Stimulated activated CD8-positive, alpha-beta memory T cell treated with anti-CD3 and anti-CD28 coated beads, Interleukin-2, amount 100 ng/mL, for 48 hours (primary cell): ENCODE data around the gene GNL2.

Experiments used
- DNase-seq, 2 donors: peaks; one replicate each; pipeline ENCODE4 v3.0.0-alpha.2; 2020; ENCODE audit warnings: low read depth in 2 of 2

The GNL2 gene

DNA sequence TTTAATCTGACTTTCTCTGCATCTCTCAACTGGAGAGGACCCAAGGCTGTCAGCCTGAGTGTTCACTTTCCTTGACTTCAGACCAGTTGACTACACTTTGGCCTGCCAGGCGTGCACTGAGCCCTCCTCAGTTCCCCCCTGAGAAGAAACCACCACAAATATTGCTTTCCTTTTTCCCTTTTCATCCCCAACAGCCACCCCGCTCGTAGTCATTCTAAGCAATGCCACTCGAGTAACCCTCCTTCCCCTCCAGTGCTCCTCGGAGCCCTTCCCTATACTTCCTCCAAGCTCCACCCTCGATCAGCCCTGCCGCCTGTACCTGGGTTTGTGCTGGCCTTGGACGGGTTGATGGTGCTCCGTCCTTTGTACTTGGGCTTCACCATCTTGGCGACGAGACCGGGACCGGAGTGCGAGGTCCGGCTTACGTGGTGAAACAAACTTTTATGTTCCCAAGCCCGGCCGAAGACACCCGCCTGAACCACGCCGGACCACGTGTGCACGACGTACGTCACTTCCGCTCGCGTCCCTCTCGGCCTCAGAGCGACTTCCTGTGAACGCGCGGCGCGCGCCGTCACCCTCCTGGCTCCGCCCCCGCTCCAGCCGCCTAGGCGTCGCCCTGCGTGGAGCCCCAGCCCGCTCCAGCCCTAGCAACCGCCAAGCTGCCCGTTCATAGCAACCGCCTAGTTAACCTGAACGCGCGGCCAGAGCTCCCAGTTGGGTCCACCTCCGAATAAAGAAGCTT lies at the start of gene GNL2:
Gene GNL2 (minus strand): TSS at position 498 of the 742 bp plus-strand sequence. CDS start 115 bp downstream, at position 383.
- DNase-seq, result peak; percentile 95 to 96

DNA sequence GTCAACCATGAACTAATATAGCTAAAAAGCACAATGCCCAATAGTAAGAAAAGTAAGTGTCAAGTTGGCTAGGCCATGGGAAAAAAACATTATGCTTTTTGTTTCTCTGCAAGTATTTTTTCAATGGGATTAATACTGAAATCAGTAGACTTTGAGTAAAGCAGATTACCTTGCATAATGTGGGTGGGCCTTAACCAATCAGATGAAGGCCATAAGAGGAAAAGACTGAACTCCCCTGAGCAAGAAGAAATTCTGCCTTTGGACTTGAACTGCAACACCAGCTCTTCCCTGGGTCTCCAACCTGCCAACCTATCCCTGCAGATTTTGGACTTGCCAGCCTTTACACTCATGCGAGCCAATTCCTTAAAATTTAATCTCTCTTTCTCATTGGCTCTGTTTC lies 45.3 kb upstream of the GNL2 start:
- DNase-seq, result no peak

DNA sequence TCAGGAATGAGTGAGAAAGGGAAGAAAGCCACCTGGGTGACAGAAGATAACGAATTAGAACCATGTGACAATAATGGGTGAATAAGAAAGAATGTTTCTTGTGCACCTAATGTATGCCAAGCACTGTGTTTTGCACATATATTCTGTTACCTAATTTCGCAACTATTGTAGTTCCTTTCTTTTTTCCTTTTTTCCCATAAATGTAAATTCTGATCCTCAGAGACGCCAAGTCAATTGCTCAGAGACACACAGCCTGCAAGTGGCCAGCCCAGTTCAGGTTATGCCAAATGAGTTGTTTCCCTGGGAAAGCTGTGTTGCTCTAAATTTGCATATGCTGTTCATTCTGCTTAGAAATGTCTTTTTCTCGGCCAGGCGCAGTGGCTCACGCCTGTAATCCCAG lies 40.7 kb upstream of the GNL2 start:
- no peak for DNase-seq

DNA sequence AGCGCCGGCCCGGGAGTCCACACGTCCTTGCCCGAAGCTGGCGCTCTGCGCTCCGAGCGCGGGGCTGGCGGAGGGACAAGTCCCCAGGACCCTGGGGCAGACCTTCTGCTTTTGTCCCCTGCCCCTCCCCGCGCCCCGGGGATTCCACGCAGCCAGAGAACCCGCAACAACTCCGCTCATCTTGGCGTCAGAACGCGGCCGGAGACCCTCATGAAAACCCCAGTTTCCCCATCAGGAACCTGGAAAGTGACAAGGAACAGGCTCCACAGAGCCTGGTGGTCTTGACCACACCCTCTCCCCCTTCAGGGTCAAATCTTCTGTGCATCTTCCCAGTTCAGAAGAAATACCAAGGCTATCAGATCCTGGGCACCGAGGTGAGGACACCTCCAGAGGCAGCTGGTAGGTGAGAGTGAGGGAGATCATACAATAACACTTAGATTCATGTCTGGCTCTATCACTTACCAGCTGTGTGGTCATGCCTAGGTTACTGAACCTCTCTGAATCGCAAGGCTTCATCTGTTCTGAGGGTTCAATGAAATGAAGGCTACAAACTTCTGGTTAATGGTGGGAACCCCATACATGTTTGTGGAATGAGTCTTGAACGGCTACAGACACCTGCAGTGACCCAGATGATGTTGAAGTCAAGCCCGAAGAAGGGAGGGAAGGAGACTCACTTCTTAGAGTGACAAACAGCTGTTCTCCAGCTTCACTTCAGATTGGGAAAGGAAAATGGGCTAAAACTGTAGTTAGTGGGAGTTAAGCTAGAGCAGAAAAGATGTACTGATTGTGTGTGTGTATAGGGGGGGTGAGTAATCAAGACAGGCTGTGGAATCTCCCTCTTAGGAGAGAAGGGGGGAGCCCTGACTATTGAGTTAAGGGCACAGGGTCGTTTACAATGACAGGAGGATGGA lies 39.5 kb upstream of the GNL2 start:
- no peak for DNase-seq

DNA sequence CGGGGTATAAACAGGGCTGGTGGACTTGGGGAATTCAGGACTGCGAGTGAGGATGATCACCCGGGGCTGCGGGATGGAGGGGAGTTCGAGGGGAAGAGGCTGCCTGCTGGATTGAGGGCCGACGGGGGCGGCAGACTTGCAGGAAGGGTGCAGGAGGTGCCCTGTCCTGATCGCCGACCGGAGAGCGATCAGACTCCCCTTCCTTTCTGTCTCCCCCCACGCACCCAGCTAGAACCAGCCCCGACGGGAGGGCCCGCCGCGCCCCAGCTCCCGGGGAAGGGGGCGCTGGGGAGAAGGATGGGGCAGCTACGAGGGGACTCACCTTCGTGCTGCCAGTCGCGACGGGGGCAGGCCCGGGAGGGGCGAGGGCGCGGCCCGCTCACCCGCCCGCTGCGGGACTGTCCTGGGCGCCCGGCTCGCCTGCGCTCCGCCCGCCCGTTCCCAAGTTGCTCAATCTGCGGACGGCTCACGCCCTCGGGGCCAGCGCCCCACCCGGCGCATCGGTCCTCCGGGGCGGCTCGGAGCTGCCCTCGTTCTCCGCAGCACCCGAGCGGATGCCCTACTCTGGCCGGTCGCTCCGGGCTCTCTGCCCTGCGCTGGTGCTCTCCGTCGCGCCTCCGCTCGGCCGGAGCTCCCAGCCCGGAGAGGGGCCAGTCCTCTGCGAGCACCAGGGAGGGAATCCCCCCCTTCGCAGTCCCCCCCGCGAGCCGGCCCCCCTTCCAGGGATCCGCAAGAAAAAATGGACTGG lies 38.7 kb upstream of the GNL2 start, which contains the start of gene RSPO1:
Gene RSPO1 (minus strand): TSS at position 649 of the 748 bp plus-strand sequence. CDS start 5,231 bp downstream, outside the sequence.
- no peak for DNase-seq

DNA sequence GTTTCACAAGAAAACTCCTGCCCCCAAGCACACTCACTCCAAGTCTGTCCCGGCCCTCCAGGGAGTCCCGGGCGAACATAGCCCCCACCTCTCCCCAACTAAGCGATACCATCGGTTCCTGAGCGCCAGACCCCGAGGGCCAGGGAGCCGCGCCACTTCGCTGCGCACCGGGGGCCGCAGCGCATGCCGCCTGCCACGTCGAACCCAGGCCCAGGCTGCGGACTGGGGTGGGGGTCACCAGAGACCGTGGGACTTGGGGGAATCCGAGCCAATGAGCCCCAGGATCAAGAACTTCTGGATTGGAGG lies 38.2 kb upstream of the GNL2 start:
- DNase-seq, result no peak

DNA sequence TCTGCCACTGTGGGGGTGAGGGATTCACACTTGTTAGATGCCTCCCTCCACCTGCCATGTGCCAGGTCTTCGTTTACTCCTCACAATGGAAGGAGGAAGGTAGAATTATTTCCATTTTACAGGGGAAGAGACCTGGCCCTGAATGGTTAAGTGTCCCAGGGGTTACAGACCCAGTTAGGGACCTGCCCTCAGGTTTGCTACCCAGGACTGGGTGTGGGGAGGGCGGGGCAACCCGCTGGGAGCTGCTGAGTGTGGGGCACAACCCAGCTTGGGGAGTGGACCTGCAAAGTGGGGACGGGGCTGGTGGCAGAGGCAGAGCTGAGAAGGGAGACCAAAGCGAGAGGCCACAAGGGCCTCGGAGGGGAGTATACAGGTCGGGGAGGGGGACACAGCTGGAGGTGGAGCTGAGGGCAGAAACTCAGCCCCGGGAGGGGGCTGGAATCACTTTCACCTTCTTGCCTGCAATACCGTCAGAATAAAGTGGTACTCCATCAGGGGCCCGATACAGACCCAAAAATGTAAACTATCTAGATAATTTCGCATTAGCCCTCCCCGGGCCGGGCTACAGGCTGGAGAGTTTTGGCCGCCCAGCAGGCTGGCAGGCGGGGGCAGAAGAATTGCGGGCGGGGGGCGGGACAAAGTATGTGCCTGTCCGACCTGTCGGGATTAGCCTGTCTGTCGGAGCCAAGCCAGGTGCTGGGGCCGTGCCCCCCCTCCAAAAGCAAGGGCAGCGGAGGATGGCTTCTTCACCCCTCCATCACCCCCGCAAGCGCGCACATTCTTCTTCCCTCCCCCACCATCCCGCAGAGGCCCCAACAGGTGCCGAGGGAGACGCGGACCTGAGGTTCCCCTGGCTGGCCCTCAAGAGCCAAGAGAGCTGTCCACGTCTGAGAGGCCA lies 37.6 kb upstream of the GNL2 start:
- DNase-seq, result no peak

DNA sequence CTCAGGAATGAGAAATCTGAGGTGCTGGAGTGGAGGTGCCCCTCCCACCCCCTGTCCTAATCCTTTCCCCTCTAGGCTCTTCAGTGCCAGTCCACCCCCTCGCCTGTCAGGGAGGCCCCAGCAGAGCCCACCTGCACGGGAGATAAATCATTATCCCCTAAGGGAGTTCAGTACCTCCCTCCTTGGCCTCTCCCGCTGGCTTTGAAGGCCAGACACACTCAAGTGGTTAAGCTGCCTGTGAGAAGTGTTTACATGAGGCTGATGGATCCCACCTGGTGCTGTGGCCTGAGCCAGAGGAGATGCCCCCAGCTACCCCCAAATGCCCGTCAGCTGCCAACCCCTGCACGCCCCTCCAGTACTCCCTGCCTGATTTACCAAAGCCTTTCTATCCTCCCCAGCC lies 35.3 kb upstream of the GNL2 start:
- no peak for DNase-seq

DNA sequence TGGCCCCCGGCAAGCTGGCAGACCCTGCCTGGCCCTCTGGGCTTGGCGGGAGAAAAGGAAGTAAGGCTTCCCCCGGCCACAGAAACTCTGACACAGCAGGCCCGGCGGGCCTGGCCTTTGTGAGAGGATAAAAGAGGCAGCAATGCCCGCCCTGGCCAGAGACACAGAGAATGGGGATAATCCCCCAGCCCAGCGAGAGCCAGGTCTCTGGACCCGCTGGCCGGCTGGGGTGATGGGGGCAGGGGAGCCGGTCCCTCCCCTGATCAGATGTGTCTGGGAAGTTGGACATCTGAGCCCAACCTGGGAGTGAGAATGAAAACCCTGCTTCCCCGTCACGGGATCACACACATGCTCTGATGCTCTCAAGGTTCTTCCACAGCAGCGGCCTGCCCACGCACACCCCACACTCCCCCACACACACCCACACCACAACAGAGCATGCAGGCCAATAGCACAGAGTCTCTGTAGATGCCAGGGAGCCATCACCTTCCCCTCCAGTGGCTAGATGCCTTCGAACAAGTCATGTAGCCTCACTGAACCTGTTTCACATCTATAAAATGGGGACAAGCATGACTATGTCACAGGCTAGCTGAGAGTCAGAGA lies 34.8 kb upstream of the GNL2 start:
- no peak for DNase-seq

DNA sequence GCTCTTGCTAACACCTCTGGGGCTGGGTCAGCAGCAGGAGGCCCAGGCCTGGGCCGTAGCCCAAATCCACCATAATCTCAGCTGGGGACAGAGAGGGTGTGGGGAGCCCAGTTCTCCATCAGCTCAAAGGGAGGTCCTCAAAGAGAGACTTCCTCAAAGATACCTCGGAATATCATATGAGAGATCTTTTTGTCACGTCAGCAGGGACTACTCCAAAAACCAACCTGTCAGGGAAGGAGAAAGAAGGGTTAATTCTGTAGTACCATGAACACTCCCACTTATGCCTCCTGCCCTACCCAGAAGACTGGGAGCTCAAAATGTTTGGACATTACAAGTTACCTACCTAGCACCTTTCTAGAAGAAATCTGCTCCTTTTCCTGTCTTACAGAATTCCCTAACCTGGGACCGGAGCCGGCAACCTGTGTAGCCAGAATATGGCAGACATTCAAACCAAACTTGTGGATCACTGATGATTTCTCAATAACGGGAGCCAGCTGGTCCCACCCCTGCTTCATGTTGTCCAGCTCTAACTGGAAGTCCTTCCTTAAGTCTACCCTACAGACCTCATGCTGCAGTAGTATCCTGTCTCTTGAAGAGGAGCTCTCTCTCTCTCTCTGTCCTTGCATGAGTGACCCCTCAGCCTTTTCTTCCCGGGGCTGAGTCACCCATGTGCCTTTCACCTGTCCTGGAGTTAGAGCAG lies 34.1 kb upstream of the GNL2 start:
- no peak for DNase-seq

DNA sequence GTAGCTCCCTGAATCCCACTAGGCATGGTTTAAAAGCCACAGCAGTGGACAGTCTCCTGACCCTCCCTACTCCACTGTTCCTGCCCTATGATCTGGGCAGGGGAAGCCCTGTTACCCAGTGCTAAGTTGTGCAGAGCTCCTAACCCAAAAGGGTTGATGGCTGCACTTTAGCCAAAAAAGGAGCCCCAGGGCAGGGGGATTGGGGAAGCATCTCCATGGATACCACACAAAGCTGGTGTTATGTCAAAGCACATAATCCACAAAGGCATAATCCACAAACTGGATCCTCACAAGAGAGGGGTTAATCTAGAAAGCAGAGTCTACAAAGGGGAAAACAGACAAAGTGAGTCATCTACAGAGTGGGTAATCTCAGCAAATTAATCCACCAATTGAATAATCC lies 33.3 kb upstream of the GNL2 start:
- no peak for DNase-seq

DNA sequence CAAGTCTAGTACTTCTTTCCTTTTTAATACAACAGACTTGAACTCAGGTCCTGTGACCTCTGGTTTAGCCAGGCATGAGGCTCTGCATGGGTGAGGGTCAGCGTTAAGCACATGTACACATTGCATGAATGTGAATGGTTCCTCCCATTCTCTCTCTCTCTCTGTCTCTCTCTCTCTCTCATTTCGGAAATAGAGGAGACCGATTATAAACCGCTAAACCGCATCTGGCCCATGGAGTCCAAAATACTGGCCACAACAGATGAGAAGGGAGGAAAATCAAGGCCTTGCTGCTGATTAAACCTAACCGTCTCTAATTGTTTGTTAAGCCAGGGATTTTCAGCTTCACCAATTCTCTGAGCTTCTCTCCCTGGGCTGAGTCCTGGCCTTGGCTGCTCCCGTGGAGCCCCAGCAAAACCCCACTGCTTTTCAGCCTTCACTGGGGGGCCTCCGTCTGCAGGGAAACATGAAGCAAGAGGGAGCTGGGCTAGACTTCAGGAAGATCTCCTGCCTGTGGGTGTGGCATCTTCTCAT lies 32.4 kb upstream of the GNL2 start:
- no peak for DNase-seq

DNA sequence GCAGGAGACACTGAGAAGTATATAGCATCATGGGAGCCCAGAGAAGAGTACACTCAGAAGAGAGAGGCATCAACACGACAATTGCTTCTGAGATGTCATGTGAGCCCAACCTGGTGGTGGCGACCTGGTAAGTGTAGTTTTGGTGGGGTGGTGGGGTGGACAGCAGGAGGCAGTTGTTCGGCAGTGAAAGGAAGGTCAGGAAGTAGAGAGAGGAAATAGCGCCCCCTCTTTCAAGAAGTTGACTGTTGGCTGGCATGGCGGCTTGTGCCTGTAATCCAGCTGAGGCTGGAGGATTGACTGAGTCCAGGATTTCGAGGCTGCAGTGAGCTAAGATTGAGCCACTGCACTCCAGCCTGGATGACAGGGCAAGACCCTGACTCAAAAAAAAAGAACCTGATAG lies 26.4 kb upstream of the GNL2 start:
- no peak for DNase-seq

DNA sequence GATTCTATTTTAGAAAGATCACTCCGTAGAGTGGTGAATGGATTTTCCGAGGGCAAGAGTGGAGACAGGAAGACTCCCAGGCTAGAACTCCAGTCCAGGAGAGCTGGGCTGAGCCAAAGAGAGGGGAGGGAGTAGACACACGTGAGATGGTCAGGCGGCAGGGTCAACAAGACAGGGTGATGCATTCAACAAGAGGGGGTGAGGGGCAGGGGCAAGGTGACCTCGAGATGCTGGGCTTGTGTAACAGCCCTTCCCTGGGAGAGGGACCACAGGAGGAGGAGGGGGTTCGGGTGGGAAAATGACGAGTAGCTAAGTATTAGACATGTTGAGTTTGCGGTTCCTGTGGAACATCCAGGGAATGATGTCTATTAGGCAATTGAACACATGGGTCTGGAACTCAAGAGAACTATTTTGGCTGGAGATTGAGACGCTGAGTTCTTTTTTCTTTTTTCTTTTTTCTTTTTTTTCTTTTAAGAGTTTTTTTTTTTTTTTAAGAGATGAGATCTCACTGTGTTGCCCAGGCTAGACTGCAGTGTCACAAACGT lies 25.7 kb upstream of the GNL2 start:
- DNase-seq, result no peak

DNA sequence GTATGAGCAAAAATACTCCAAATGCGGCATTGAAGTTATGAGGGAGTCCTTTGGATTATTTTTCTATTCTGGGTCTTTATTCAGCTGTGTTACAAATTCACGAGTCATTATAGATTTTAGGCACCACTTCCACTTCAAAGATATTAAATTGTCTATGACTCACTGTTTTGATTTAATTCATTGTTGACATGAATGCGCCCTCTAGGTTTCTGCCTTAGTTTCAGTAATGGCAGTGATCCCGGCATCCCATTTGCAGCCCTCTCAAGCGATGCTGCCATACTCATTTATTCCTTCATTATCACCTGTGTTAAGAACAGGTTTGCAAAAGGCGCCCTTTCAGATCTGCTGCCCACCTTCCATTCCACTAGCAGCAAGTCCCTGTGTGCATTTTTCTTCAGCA lies 25.0 kb upstream of the GNL2 start:
- no peak for DNase-seq

DNA sequence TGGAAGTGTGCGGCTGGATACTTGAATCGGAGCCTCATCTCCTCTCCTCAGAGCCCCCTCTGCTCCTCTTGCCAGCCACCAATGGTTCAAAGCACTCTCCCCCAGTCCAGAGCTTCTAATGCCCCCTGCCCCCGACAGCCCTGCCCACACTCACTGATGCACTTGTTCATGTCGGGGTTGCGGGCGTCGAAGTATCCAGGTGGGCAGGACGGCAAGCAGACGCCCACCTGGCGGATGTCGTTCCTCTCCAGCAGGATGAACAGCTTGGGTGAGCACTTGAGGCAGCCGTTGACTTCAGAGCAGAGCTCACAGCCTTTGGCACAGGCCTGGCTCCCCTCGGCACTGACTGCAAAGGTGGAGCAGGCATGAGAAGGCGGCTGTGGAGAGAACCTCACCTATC lies 20.6 kb upstream of the GNL2 start:
- no peak for DNase-seq

DNA sequence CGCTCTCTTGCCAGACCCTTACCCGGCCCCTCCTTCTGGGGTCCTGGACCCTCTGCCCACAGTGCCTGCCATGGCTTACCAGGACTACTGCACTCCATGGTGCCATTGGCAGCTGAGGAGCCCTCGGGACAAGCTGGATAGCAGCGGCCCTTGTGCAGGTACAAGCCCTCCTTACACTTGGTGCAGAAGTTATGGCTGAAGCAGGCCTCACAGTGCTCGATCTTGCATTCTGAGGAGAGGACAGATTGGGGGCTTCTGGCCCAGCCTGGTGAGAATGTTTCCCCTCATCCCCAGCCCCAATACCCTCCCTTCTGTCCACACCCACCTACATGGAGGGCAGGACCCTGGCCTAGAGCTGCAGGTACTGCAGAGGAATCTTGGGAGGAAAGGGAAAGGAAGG lies 18.4 kb upstream of the GNL2 start:
- no peak for DNase-seq

DNA sequence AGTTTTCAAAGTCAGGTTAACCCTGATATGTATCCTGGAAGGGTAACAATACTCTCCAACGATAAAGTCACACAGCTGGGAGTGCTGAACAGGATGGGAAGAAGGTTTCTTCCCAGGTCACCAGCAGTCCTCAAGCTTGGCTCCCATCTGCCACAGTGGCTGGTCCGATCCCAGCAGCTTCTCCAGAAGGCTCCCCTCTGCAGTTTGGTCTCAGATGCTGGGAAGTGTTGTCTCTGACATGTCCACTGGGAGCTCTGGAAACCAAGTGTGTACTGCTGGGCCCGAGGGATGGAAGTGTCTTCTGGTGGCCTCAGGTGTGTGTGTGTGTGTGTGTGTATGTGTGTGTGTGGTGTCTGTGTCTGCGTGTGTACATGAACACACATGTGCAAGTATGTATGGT lies 16.4 kb upstream of the GNL2 start:
- DNase-seq, result no peak

DNA sequence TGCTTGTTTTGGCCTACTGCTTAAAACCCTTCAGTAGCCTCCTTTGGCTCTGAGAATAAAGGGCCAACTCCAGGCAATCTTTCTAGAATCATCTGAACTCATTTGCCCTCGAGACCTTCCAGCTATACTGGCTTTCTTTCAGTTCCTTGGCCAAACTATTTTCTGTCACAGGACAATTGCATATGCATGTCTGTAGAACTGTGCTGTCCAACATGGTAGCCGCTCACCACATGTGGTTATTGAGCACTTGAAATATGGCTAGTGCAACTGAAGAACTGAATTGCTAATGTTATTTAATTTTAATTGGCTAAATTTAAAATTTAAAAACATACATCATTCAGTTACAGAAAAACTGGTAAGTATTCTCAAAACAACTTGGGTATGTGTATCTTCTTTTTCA lies 14.3 kb upstream of the GNL2 start:
- DNase-seq, result no peak

DNA sequence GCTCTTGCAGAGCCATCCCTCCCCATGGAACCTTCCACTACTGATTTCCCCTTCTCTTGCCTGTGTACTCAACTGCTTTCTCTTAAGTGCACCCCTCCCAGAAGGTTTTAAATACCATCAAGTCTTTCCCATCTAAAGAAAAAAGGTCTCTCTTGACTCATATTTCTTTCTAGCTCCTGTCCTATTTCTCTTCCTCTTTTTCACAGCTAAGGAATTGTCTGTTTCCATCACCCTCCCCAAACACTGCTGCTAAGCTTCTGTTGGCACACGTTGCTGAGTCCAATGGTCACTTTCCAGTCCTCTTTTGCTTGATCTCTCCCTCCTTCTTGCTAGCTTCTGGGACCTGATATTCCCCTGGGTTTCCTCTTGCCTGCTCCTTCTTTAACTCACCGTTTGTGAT lies 13.3 kb upstream of the GNL2 start:
- DNase-seq, result no peak
